HUDEP-2 (cell line): ENCODE results near the gene STAT2.
"Not testable (repeated sequence)": the region's sequence is repeated elsewhere in the genome, so short reads cannot be mapped to it uniquely, and the experiment has no call there.

Experiments
- DNase-seq, 76 experiments: peaks; one replicate each; lab custom pipeline; 2025; ENCODE audit not compliant: unreplicated experiment in 76 of 76; lab: John Stamatoyannopoulos, UW

Gene STAT2

DNA sequence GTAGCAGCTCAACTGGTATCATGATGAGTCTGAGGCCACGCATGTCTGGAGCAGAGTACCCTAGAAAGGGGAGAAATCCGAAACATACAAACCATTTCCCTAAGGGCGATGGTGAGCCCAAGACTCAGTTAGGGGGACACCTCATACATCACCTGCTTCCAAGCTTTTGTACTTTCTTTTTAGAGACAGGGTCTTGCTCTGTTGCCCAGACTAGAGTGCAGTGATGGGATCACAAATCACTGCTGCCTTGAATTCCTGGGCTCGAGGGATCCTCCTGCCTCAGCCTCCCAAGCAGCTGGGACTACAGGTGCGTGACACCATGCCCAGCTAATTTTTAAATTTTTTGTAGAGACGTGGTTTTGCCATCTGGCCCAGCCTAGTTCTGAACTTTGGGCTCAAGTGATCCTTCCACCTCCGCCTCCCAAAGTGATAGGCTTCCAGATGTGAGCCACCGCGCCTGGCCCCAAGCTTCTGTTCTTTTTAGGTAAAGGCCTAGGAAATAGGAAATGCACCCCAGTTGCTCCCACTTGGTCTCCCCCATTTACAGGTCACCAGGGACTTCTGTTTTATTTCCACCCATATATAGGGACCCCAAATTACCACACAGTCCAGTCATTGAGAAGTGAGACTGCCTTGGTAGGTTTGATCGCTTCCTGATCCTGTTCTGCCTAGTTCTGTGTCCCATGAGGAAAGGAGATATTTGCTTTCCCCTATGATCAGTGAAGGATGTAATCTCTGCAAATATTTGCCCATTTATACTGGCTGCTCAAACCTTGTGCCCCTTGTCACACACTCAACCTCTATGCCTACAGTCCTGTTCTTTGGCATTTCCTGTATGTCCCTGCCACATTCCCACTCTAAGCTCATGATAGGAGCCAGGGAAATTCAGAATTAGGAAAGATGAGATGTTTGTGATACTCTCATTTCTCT, 2.5 kb upstream of the STAT2 start, which contains the start of gene APOF:
APOF (minus strand) TSS at position 728 of the 930 bp plus-strand sequence; CDS start at position 616, 112 bp downstream.
- DNase-seq = no peak

DNA sequence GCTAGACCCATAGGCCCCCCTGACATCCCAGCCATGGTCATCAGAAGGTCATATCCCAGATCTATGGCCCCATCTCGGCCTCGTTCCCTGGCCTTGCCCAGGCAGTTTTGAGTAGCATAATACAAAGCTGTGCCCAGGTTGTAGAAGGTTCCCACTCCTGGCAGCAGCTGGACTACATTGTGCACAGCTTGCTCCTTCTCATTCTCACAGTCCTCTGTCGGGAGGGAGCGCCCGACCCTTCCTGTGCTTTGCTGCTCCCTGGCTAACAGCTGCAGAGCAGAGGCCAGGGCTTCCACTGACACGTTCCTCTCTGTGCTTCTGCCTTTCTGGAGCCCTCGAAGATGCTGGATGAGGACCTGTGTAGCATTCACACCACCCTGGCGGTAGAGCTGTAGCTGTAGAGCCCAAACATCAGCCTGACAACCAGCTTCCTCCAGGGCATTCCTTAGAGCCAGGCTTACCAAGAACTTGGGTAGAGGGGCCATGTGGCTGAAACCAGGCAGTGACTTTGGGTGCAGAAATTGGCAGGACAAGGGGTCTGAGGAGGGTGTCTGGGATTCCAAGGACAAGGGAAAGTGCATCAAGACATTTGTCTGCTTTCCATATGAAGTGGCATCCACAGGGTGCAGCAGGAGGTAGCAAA, 1.7 kb upstream of the STAT2 start:
- no peak for DNase-seq

DNA sequence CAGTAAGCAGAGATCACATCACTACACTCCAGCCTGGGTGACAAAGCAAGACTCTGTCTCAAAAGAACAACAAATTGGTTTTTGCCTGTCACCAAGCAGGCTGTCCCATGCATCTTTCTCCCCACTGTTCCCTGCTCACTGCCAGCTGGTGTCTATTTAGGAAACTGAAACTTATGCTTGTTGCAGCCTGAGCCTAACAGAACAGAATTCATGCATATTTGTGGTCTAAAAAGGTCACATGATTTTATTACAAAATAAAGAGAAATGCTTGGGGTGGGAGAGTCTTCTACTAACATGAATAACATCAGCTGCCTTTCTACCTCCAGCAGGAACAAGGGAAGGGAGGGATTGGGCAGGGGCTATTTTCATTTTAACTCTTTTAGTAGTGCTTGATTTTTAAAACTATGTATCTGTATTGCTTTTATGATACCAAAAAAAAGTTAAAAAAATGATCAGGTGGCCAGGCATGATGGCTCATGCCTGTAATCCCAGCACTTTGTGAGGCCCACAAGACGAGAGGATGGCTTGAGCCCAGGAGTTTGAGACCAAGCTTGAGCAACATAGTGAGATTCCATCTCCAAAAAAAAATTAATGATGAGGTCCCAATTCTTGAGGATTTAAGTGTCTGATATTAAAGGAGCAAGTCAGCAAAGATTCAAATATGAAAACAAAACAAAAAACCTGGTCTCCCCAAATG, 923 bp downstream of the STAT2 start:
- DNase-seq = no peak

DNA sequence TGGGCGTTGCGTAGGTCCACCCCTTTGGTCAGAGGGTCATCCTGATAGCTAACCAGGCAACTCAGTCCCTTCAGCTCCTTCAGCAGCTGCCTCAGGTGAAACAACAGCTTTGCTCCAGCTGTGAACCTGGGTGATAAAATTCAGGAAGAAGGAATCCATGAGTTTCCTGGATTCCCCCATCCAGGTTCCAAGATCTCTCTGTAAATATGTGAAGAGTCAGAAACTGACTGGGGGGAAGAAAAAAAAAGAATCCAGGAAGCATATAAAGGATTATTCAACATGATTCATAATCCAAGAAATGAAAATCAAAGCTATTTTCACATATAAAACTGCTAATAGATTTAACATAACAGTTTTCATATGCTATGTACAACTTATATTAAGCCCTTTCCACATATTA, 8.6 kb downstream of the STAT2 start:
- no peak for DNase-seq

DNA sequence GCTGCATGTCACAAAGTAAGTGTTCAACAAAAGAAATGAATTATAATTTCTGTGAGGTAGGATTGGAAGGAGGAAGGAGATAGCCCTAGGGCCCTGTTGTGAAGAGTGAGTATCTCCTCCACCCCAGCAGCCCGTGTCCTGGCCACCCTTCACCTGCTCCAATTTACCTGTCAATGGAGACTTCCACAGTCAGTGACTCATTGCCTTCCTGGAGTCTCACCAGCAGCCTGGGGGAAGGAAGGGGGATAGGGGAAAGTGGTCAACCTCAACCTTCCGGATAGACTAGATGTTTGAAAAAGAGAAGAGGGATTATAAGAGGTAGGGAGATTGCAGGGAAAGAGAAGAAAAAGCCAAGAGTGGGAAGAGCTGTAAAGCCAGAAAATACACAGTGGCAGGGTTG, 9.2 kb downstream of the STAT2 start:
- no peak for DNase-seq

DNA sequence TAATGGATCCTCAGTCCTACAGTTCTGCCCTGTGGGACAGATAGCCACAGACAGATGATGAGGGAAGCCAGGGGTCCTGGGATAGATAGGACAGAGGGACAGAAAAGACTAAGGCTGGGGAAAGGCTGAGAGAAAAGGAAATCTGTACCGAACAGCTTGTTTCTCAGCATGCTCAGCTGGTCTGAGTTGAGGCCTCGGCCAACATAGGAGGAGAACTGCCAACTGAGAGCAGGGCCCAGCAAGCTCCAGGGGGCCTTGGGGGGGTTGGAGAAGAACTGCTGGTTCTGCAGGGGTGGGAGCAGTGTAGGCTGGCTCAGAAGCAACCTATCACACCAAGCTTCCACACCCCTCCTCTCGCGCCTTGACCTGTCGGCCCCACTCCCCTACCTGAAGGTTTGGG, 11.1 kb downstream of the STAT2 start:
- no peak for DNase-seq

DNA sequence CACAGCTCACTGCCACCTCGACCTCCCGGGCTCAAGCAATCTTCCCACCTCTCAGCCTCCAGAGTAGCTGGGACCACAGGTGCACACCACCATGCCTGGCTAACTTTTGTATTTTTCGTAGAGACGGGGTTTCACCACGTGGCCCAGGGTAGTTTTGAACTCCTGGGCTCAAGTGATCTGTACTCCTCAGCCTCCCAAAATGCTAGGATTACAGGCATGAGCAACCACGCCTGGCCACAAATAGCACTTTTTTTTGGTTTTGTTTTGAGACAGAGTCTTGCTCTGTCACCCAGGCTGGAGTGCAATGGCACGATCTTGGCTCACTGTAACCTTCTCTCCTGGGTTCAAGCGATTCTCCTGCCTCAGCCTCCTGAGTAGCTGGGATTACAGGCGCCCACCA, 12.7 kb downstream of the STAT2 start:
- not testable (repeated sequence) for DNase-seq

DNA sequence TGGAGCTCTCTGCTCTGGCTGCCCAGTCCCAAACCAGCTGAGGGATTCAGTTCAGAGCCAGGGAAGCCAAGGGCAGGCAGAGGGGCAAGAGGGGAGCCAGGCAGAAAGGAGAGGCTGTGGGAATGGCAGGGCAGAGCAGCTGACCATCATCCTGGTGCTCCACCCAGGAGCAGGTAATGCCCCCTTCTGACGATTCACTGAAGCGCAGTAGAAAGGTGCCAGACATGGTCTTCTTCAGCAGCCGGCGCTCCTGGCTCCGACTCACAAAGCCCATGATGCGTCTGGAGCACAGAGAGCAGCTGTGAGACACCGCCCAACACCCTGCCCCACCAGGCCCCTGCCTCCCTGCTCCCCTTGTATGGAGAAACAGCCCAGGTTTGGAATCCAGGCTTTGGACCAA, 13.2 kb downstream of the STAT2 start:
- DNase-seq = peak in 2 of 76 experiments; percentile 5 to 13

DNA sequence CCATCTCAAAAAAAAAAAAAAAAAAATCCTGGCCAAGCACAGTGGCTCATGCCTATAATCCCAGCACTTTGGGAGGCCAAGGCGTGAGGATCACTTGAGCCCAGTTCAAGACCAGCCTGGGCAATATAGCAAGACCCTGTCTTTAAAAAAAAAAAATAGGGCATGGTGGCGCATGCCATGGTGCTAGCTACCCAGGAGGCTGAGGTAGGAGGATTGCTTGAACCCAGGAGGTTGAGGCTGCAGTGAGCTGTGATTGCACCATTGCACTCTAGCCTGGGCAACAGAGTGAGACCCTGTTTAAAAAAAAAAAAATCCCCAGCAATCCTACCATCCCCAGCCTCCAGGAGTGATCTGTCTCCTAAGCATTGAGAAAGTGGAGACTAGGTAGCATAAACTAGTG, 17.6 kb downstream of the STAT2 start:
- not testable (repeated sequence) for DNase-seq

DNA sequence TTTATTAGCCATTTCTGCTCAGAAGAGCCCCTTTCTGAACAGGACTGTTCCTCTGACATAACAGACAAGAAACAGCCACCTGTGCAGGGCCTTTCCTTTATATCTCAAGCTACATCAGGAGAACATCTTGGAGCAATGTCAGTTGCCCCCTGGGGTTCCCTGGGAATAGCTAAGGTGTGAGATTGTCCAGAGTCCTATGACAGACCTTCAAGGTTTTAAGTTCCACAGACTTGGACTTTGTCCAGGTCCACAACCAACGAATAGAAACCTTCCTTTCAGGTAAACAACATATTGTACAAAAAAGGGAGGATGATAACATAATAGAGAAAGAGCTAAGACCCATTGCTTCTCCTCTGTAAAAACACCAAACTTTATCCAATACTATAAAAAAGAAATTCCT, 18.3 kb downstream of the STAT2 start:
- DNase-seq = no peak

DNA sequence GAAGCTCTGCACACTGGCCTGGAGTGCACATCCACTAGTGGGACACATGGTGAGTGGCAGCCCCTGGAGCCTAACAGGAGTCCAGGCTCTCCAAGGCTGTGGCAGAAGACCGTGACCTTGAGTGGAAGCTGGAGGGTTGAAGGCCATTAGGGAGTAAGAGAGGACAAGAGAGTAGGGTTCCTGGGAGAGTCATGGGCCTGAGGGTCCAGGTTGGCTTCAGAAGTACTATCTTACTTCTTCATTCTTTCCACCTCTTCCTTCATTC, 20.8 kb downstream of the STAT2 start:
- DNase-seq = no peak

DNA sequence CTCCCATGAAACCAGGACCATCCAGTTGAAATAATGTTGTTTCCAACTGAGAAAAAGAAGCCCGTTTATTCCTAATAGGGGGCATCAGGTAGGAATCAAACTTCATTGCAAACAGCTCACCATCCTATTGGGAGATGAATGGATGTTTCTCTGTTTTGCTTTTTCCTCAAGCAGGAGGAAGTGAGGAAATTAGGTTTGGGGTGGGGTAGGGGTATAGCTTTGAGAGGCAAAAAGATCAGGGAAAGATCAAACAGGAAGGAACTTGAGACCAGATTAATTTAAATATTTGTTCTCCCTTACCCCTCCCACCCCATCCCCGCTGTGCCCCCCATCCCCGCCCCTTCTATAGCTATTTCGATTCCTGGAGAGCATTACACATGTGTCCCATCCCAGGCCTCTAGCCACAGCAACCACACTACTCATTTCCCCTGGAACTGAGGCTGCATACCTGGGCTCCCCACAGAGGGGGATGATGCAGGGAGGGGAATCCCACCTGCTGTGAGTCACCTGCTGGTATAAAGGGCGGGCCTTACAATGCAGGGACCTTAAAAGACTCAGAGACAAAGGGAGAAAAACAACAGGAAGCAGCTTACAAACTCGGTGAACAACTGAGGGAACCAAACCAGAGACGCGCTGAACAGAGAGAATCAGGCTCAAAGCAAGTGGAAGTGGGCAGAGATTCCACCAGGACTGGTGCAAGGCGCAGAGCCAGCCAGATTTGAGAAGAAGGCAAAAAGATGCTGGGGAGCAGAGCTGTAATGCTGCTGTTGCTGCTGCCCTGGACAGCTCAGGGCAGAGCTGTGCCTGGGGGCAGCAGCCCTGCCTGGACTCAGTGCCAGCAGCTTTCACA, 21.4 kb downstream of the STAT2 start, which contains the start of gene IL23A:
IL23A (plus strand) TSS at position 577 of the 850 bp plus-strand sequence; CDS start at position 738, 161 bp downstream.
- DNase-seq = no peak

DNA sequence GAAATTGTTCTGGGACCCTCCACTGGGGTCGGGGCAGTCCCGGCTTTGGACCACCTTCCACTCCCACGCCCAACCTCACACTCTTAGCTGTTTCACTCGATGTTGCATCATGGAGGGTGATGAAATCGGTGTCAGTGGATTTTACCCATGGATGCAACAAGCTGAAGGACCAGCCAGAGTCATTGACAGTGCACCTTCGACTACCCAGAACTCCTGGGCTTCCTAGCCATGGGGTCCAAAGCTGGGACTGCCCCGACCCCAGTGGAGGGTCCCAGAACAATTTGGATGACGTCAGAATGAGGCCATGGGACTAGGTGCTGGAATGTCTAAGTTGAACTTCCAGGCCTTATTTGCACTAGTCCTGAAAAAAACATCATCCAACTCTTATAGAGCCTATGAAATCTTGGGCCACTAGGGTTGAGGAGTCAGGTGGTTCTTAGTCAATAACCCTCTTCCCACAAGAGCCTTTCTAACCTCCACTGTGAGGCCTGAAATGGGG, 22.1 kb downstream of the STAT2 start:
- no peak for DNase-seq

DNA sequence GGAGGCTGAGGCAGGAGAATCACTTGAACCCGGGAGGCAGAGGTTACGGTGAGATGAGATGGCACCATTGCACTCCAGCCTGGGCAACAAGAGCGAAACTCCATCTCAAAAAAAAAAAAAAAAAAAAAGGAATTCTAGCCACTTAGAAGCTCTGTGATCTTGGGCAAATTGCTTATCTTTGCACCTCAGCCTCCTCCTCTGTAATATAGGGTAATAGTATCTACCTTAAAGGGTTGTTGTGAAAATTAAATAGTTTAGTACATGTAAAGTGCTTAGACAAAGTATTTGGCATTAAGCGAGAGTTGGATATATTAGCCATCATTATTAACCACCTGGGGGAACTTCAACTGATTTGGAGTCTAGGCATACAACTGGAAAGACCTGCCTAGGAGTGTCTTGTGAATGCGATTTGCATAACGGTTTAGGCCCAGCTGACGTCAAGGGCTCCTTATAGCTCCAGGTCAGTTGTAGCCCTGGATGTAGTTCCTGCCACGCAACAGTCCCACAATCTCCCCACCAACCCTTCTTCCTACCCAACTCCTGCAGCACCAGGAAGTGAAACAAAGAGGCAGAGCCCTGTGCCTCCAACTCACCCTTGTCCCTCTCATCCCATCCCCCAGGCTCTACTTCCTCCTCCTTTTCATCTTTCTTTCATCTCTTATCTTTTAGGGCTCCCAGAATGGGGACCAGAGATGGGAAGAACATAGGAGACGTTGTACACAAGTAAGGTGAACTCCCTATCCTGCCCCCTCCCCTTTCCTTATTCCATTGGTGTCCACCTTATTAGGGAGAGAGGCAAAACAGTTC, 23.3 kb downstream of the STAT2 start:
- DNase-seq = no peak

DNA sequence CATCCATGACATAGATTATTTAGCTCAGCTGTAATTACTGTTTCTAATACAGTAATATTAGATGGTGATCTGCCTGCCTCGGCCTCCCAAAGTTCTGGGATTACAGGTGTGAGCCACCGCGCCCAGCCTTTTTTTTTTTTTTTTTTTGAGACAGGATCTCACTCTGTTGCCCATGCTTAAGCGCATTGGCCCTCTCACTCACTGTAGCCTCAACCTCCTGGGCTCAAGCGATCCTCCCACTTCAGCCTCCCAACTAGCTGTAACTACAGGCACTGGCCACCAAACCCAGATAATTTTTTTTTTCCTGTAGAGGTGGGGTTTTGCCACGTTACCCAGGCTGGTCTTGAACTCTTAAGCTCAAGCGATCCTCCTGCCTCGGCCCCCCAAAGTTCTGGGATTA, 24.4 kb downstream of the STAT2 start:
- not testable (repeated sequence) for DNase-seq

DNA sequence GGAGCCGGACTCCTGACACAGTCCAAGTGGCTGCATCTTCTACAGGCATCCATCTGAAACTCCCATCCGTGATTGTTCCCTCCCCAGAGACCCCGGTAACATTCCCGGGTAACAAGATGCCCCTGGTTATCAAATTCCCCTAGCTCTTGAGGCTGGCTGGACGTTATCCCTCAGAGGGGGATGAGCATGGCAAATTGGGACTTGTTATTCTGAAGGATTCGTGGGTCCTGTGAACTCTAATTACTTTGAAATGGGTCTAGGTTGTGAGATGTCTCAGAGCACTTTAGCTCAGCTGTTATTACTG, 25.5 kb downstream of the STAT2 start:
- DNase-seq = peak in 1 of 76 experiments; percentile 42

DNA sequence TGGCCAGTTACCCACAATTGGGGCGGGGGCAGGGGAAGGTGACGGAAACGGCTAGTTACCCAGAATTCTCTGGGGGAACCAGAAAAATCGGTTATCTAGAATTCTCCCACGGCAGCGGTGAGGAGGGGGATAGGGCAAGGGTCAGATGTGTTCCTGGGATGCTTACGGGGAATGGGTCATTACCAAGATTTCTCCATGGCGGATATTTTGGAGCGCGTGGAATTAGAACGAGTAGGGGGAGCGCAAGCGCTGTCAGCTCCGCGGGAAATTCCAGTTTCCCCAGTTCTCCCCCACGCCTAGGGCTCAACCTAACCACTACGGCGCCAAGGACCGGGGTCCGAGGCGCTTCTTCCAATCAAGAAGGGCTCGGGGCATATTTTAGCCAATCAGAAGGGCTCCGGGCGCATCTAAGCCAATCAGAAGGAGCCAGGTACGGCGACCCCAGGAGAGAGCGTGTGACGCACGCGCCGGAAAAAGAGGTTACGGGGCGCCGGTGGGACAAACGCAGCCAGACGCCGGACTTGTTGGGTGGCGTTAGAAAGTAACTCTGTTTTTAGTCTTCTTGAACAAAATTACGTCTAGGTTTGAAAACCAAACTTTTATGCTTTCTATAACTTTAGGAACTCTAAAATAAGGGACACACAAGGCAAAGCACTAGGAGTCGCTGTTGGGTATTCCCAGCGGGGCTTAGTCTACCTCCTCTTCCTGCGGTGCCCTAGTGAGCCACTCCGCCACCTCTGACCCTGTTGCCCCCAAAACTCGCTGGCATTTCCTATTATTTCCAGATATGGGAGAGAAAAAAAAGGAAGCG, 26.0 kb downstream of the STAT2 start, which contains the start of gene PAN2:
PAN2 (minus strand) TSS at position 322 of the 811 bp plus-strand sequence. CDS start 906 bp downstream, outside the sequence.
- DNase-seq = peak; percentile 17 to 96 (median 92)

DNA sequence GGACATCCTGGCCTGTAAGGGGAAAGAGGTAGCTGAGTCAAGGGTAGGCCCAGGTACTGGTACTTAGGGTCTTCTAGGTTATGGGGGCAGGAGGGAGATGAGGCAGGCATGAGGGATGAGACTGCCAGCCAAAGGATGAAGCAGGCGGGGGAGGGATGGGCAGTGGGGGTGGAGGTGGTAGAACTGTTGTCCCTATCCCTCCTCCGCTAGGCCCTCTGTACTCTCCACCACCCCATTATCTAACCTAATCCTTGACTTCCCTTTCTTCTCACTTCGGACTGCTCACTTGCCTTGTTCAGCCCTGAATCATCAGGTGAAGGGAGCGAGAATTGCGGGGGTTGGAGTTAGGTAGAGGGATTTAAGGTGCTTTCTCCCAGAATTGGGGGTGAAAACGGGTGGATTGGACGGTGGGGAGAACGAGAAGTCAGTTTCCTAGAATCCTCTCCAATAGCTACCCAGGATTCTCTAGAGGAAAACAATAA, 26.7 kb downstream of the STAT2 start:
- peak in 5 of 76 experiments; percentile 9 to 45 (median 22) for DNase-seq
